Activated naive CD8-positive, alpha-beta T cell treated with anti-CD3 and anti-CD28 coated beads, Interleukin-2, amount 50 U/mL, for 24 hours (primary cell): Measurements from ENCODE around the gene AP2A1.

Source experiments
- ATAC-seq: fragments of 150-1000 bp; cut with Tn5 transposase; one replicate; pipeline ENCODE4 v1.10.0; 2021
- DNase-seq: peaks from one replicate; pipeline ENCODE4 v3.0.0; 2021
- H3K27ac Mint-ChIP-seq: one replicate; pipeline ENCODE4 v1.8.0; 2021; ENCODE audit warnings: mild to moderate bottlenecking, mixed read lengths
- H3K27me3 Mint-ChIP-seq: one replicate; pipeline ENCODE4 v1.8.0; 2021; ENCODE audit warnings: mixed read lengths
- H3K36me3 Mint-ChIP-seq: one replicate; pipeline ENCODE4 v1.8.0; 2021; ENCODE audit warnings: low read depth, mixed read lengths
- H3K4me1 Mint-ChIP-seq: one replicate; pipeline ENCODE4 v1.8.0; 2021; ENCODE audit warnings: mixed read lengths
- H3K4me3 Mint-ChIP-seq: one replicate; pipeline ENCODE4 v1.8.0; 2021; ENCODE audit warnings: mild to moderate bottlenecking, moderate library complexity, mixed read lengths
- H3K9me3 Mint-ChIP-seq: one replicate; pipeline ENCODE4 v1.8.0; 2021; ENCODE audit warnings: mixed read lengths

The AP2A1 gene

GRCh38 chr19:49752701-49753100 is 14.1 kb upstream of the AP2A1 start:
- Mint-ChIP-seq H3K9me3 (no peaks in the 10 kb centered on the region), H3K36me3 (no peaks in the 10 kb centered on the region), H3K27ac (no peak overlapping the region), H3K4me3 (no peak overlapping the region), H3K4me1 (no peaks in the 10 kb centered on the region), H3K27me3 (no peaks in the 10 kb centered on the region)
- ATAC-seq = no peak
- DNase-seq = no peak

GRCh38 chr19:49755956-49756355 is 10.8 kb upstream of the AP2A1 start:
- H3K4me3 Mint-ChIP-seq = no peak overlapping the region
- H3K9me3 Mint-ChIP-seq = no peaks in the 10 kb centered on the region
- ATAC-seq (no peak), DNase-seq (no peak)
- H3K36me3 Mint-ChIP-seq = no peaks in the 10 kb centered on the region
- H3K27me3 Mint-ChIP-seq = no peaks in the 10 kb centered on the region
- no peak overlapping the region for H3K27ac Mint-ChIP-seq
- H3K4me1 Mint-ChIP-seq = no peaks in the 10 kb centered on the region

- Mint-ChIP-seq H3K4me3 (no peak overlapping the region), H3K4me1 (no peaks in the 10 kb centered on the region), H3K36me3 (no peaks in the 10 kb centered on the region), H3K27me3 (no peaks in the 10 kb centered on the region), H3K27ac (no peak overlapping the region), H3K9me3 (no peaks in the 10 kb centered on the region)
- no peak for DNase-seq
- no peak for ATAC-seq
Measured at GRCh38 chr19:49758292-49758691, 8.5 kb upstream of the AP2A1 start.

GRCh38 chr19:49761249-49761624 is 5.6 kb upstream of the AP2A1 start:
- Mint-ChIP-seq H3K9me3 (no peaks in the 10 kb centered on the region), H3K4me3 (no peak overlapping the region), H3K36me3 (no peaks in the 10 kb centered on the region), H3K27me3 (no peaks in the 10 kb centered on the region), H3K27ac (no peak overlapping the region), H3K4me1 (peaks cover 6% of the 10 kb centered on the region)
- ATAC-seq (no peak), DNase-seq (no peak)

- ATAC-seq = no peak
- peaks cover 10% of the 10 kb centered on the region for H3K4me1 Mint-ChIP-seq
- no peaks in the 10 kb centered on the region for H3K9me3 Mint-ChIP-seq
- no peak for DNase-seq
- no peak overlapping the region for H3K27ac Mint-ChIP-seq
- H3K27me3 Mint-ChIP-seq = peaks cover 3% of the 10 kb centered on the region
- H3K36me3 Mint-ChIP-seq = peaks cover 2% of the 10 kb centered on the region
- no peak overlapping the region for H3K4me3 Mint-ChIP-seq
Measured at GRCh38 chr19:49761625-49762311, 5.0 kb upstream of the AP2A1 start.

- peaks cover 2% of the 10 kb centered on the region for H3K36me3 Mint-ChIP-seq
- DNase-seq (no peak), ATAC-seq (no peak)
- H3K27ac Mint-ChIP-seq = no peak within 1 kb of the TSS
- H3K27me3 Mint-ChIP-seq = peaks cover 3% of the 10 kb centered on the region
- H3K4me1 Mint-ChIP-seq = peaks cover 20% of the 10 kb centered on the region
- H3K4me3 Mint-ChIP-seq = no peak within 1 kb of the TSS
- H3K9me3 Mint-ChIP-seq = no peaks in the 10 kb centered on the region
Measured at GRCh38 chr19:49763230-49763629, 3.6 kb upstream of the AP2A1 start, which contains the start of gene TSKS. Gene TSKS (minus strand): TSS chr19:49763306. CDS start chr19:49763247, 59 bp downstream.

- Mint-ChIP-seq H3K27ac (no peak overlapping the region), H3K4me1 (peaks cover 29% of the 10 kb centered on the region)
- no peak for ATAC-seq
Measured at GRCh38 chr19:49764341-49764740, 2.5 kb upstream of the AP2A1 start.

GRCh38 chr19:49766007-49766929 is 533 bp upstream of the AP2A1 start:
- ATAC-seq = peak; percentile 95
- H3K4me3 Mint-ChIP-seq = peak overlapping the region; percentile 93
- H3K27me3 Mint-ChIP-seq = peaks cover 3% of the 10 kb centered on the region
- peaks cover 2% of the 10 kb centered on the region for H3K36me3 Mint-ChIP-seq
- H3K27ac Mint-ChIP-seq = peak overlapping the region; percentile 96
- no peaks in the 10 kb centered on the region for H3K9me3 Mint-ChIP-seq
- H3K4me1 Mint-ChIP-seq = peaks cover 31% of the 10 kb centered on the region
- peak; percentile 98 for DNase-seq

More at GRCh38 chr19:49764341-49764740, 2.5 kb upstream of the AP2A1 start:
- peaks cover 2% of the 10 kb centered on the region for H3K36me3 Mint-ChIP-seq
- H3K9me3 Mint-ChIP-seq = no peaks in the 10 kb centered on the region
- no peak for DNase-seq
- H3K4me3 Mint-ChIP-seq = no peak overlapping the region
- peaks cover 3% of the 10 kb centered on the region for H3K27me3 Mint-ChIP-seq

GRCh38 chr19:49767381-49767780 is 580 bp downstream of the AP2A1 start:
- DNase-seq = no peak
- peaks cover 2% of the 10 kb centered on the region for H3K36me3 Mint-ChIP-seq
- peak overlapping the region; percentile 81 for H3K27ac Mint-ChIP-seq
- H3K27me3 Mint-ChIP-seq = peaks cover 3% of the 10 kb centered on the region
- H3K9me3 Mint-ChIP-seq = no peaks in the 10 kb centered on the region
- H3K4me3 Mint-ChIP-seq = peak overlapping the region; percentile 93
- no peak for ATAC-seq
- peaks cover 31% of the 10 kb centered on the region for H3K4me1 Mint-ChIP-seq

- Mint-ChIP-seq H3K4me3 (peak overlapping the region; percentile 93), H3K9me3 (no peaks in the 10 kb centered on the region), H3K27ac (peak overlapping the region; percentile 81), H3K27me3 (peaks cover 3% of the 10 kb centered on the region), H3K4me1 (peaks cover 31% of the 10 kb centered on the region), H3K36me3 (peaks cover 2% of the 10 kb centered on the region)
- ATAC-seq = no peak
- DNase-seq = no peak
Measured at GRCh38 chr19:49767967-49768581, 1.3 kb downstream of the AP2A1 start.

- H3K27ac Mint-ChIP-seq = no peak overlapping the region
- DNase-seq (no peak), ATAC-seq (no peak)
- H3K36me3 Mint-ChIP-seq = peaks cover 2% of the 10 kb centered on the region
- H3K4me3 Mint-ChIP-seq = no peak overlapping the region
- peaks cover 31% of the 10 kb centered on the region for H3K4me1 Mint-ChIP-seq
- no peaks in the 10 kb centered on the region for H3K9me3 Mint-ChIP-seq
- H3K27me3 Mint-ChIP-seq = peaks cover 3% of the 10 kb centered on the region
Measured at GRCh38 chr19:49770529-49770928, 3.7 kb downstream of the AP2A1 start.

- H3K27me3 Mint-ChIP-seq = no peaks in the 10 kb centered on the region
- no peak overlapping the region for H3K27ac Mint-ChIP-seq
- H3K36me3 Mint-ChIP-seq = no peaks in the 10 kb centered on the region
- no peak overlapping the region for H3K4me3 Mint-ChIP-seq
- H3K9me3 Mint-ChIP-seq = no peaks in the 10 kb centered on the region
- ATAC-seq = no peak
- peaks cover 21% of the 10 kb centered on the region for H3K4me1 Mint-ChIP-seq
- DNase-seq = no peak
Measured at GRCh38 chr19:49771674-49772139, 4.9 kb downstream of the AP2A1 start.

- Mint-ChIP-seq H3K27ac (no peak overlapping the region), H3K27me3 (no peaks in the 10 kb centered on the region), H3K4me3 (no peak overlapping the region), H3K36me3 (no peaks in the 10 kb centered on the region), H3K4me1 (peaks cover 14% of the 10 kb centered on the region), H3K9me3 (no peaks in the 10 kb centered on the region)
- DNase-seq = no peak
- no peak for ATAC-seq
Measured at GRCh38 chr19:49772850-49773432, 6.1 kb downstream of the AP2A1 start.

GRCh38 chr19:49773663-49774350 is 7.0 kb downstream of the AP2A1 start:
- H3K27me3 Mint-ChIP-seq = no peaks in the 10 kb centered on the region
- H3K9me3 Mint-ChIP-seq = no peaks in the 10 kb centered on the region
- ATAC-seq (no peak), DNase-seq (no peak)
- H3K27ac Mint-ChIP-seq = no peak overlapping the region
- peaks cover 5% of the 10 kb centered on the region for H3K4me1 Mint-ChIP-seq
- no peaks in the 10 kb centered on the region for H3K36me3 Mint-ChIP-seq
- no peak overlapping the region for H3K4me3 Mint-ChIP-seq
